ENCODE measurements around the gene PACS1. TPM values are rescaled to one million over a fixed set of nuclear protein-coding genes. Genes with fewer than 3 reads are reported as not detected.

The PACS1 gene
- total RNA-seq, 1 experiment from 2014 or later = 41.1 TPM

DNA sequence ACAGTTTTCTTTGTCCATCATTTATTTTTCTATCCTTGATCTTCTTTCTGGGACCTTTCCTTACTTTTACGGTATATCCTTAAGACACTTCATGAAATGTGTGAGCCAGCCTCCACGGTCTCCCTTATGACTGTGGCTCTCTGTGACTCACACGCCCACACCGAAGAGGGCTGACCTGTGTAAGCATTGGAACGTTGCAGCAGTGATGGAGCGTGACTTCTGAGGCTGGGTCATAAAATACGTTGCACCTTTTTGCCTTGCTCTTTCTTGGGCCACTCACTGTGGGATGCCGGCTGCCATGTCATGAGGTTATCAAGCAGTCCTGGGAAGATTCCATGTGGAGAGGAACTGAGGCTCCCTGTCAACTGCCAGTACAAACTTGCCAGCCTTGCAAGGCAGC, 102.1 kb downstream of the PACS1 start:
- no peaks in the 10 kb centered on the region for H3K9me3 ChIP-seq (ENCODE audit: control insufficient read depth in 1 of 2, insufficient read depth in 1 of 2, low read depth in 1 of 2, low read length in 2 of 2)
- DNase-seq (ENCODE audit: low read depth, low spot score) (peak; percentile 35), ATAC-seq (peak; percentile 93)
- no peak overlapping the region for H2AFZ ChIP-seq (ENCODE audit: low read depth, low read length, poor library complexity, severe bottlenecking)
- BruUV-seq (replicated peaks) = no TSS peak
- H3K27ac ChIP-seq (ENCODE audit: low read depth, low read length) = no peak overlapping the region
- H3K9me2 ChIP-seq (ENCODE audit: insufficient read depth) = no peaks in the 10 kb centered on the region
- H4K20me1 ChIP-seq (ENCODE audit: insufficient read depth) = no peaks in the 10 kb centered on the region
- POLR2A ChIA-PET = no interaction called here
- TF ChIP-seq ELF1 (IDR thresholded peaks at IDR 0.05; ENCODE audit: borderline replicate concordance, low read depth) = no peak
- peak; percentile 47; the same call in 1 of the 2 replicates for TF ChIP-seq EGR1 (IDR thresholded peaks at IDR 0.05; ENCODE audit: low read depth)
- no peak for TF ChIP-seq SP1 (IDR thresholded peaks at IDR 0.05; ENCODE audit: low read depth)
- intact Hi-C loops (cut with micrococcal nuclease) = no loop called here
- RAD21 ChIA-PET (ENCODE audit: low non-redundant PET in 1 of 2, low total read pairs in 2 of 2, uncharacterized antibody in 2 of 2, unreplicated experiment in 2 of 2) = no interaction called here
- CTCF ChIA-PET = no interaction called here
- H3K4me2 ChIP-seq (ENCODE audit: low read length) = peak overlapping the region; percentile 49
- H3K4me1 ChIP-seq (ENCODE audit: control insufficient read depth in 1 of 2, insufficient read depth in 2 of 2, low read length in 2 of 2) = peaks cover 7 to 10% of the 10 kb centered on the region in 2 experiments
- no peak overlapping the region for H3K4me3 ChIP-seq (replicated peaks in 1 of 2; ENCODE audit: low read depth in 1 of 2, low read length in 2 of 2)
- no peaks in the 10 kb centered on the region for H3K36me3 ChIP-seq (ENCODE audit: control insufficient read depth in 1 of 2, insufficient read depth in 2 of 2, low read length in 2 of 2)
- H3K9ac ChIP-seq (ENCODE audit: low read length) = no peak overlapping the region
- H3K79me2 ChIP-seq (ENCODE audit: insufficient read depth, low read length) = no peaks in the 10 kb centered on the region
- no peaks in the 10 kb centered on the region for H3K27me3 ChIP-seq (ENCODE audit: insufficient read depth, low read length)

DNA sequence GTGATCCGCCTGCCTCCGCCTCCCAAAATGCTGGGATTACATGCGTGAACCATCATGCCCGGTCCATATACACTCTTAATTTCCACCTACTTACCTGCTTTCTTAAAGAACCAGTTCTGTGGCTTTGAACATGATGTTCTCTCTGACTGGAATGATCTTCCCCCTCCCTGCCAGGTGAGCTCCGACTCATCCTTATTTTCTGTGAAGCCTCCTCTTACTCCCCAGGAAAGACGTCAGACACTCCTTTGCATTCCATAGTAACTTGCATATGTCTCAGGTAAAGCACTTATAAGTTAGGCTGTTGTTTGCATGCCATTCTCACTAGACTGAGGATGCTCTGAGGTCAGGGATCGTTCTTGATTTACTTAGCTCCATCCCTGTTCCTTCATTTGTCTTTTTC, 106.6 kb downstream of the PACS1 start:
- Histone ChIP-seq H4K20me1 (ENCODE audit: insufficient read depth) (no peaks in the 10 kb centered on the region), H3K27me3 (ENCODE audit: insufficient read depth, low read length) (no peaks in the 10 kb centered on the region), H3K27ac (ENCODE audit: low read depth, low read length) (no peak overlapping the region), H3K79me2 (ENCODE audit: insufficient read depth, low read length) (no peaks in the 10 kb centered on the region), H3K9ac (ENCODE audit: low read length) (no peak overlapping the region), H3K9me3 (ENCODE audit: control insufficient read depth in 1 of 2, insufficient read depth in 1 of 2, low read depth in 1 of 2, low read length in 2 of 2) (no peaks in the 10 kb centered on the region), H2AFZ (ENCODE audit: low read depth, low read length, poor library complexity, severe bottlenecking) (no peak overlapping the region), H3K36me3 (ENCODE audit: control insufficient read depth in 1 of 2, insufficient read depth in 2 of 2, low read length in 2 of 2) (no peaks in the 10 kb centered on the region), H3K9me2 (ENCODE audit: insufficient read depth) (no peaks in the 10 kb centered on the region), H3K4me1 (ENCODE audit: control insufficient read depth in 1 of 2, insufficient read depth in 2 of 2, low read length in 2 of 2) (peaks cover 7 to 9% of the 10 kb centered on the region in 2 experiments), H3K4me3 (replicated peaks in 1 of 2; ENCODE audit: low read depth in 1 of 2, low read length in 2 of 2) (no peak overlapping the region), H3K4me2 (ENCODE audit: low read length) (no peak overlapping the region)
- DNase-seq (ENCODE audit: low read depth, low spot score) = no peak
- intact Hi-C loops (cut with micrococcal nuclease) = no loop called here
- ChIA-PET CTCF (no interaction called here), RAD21 (ENCODE audit: low non-redundant PET in 1 of 2, low total read pairs in 2 of 2, uncharacterized antibody in 2 of 2, unreplicated experiment in 2 of 2) (no interaction called here), POLR2A (no interaction called here)
- TF ChIP-seq ZNF274 (IDR thresholded peaks at IDR 0.05; ENCODE audit: low read depth, low read length) = no peak
- no TSS peak for BruUV-seq (replicated peaks)
- no peak for ATAC-seq

DNA sequence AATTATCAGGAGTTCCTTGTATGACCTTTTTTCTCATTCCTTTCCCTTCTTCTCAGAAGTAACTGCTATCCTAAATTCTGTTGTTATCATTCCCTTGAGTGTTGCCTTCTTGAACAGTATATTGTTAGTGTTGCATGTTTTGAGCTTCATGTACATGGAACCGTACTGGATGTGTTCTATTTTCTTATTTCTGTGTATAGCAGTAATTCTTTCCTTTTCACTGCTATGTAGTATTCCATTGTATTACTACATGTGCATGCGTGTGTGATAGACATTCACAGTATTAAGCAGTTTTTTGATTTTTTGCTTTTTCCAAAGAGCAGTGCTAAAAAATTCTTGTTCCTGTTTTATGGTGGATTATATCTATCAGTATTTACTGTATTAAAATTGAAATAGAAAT, 108.1 kb downstream of the PACS1 start:
- no peak overlapping the region for H3K4me3 ChIP-seq (replicated peaks in 1 of 2; ENCODE audit: low read depth in 1 of 2, low read length in 2 of 2)
- CTCF ChIA-PET = interaction anchor here (1.0 kb wide), 1 partner anchor 44 kb away, joined by 3 read pairs; no protein-coding TSS in a partner anchor
- intact Hi-C loops (cut with micrococcal nuclease) = no loop called here
- POLR2A ChIA-PET = no interaction called here
- H3K9me3 ChIP-seq (ENCODE audit: control insufficient read depth in 1 of 2, insufficient read depth in 1 of 2, low read depth in 1 of 2, low read length in 2 of 2) = no peaks in the 10 kb centered on the region
- TF ChIP-seq YY1 (IDR thresholded peaks at IDR 0.05; ENCODE audit: extremely low read depth, insufficient replicate concordance, low read depth, low read length) = no peak
- no peak for TF ChIP-seq SP1 (IDR thresholded peaks at IDR 0.05; ENCODE audit: low read depth)
- TF ChIP-seq JUND (IDR thresholded peaks at IDR 0.05) = no peak
- no peak for TF ChIP-seq SIN3A (IDR thresholded peaks at IDR 0.05; ENCODE audit: low read depth)
- TF ChIP-seq, protein P1, sequence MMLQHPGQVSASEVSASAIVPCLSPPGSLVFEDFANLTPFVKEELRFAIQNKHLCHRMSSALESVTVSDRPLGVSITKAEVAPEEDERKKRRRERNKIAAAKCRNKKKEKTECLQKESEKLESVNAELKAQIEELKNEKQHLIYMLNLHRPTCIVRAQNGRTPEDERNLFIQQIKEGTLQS (IDR thresholded peaks at IDR 0.05) = no peak
- TF ChIP-seq SRF (IDR thresholded peaks at IDR 0.05; ENCODE audit: low read depth) = no peak
- no peak for TF ChIP-seq POLR2AphosphoS5 (IDR thresholded peaks at IDR 0.05; ENCODE audit: low read depth, low read length)
- no peak for TF ChIP-seq CEBPB (IDR thresholded peaks at IDR 0.05; ENCODE audit: low read depth)
- H4K20me1 ChIP-seq (ENCODE audit: insufficient read depth) = no peaks in the 10 kb centered on the region
- no peaks in the 10 kb centered on the region for H3K36me3 ChIP-seq (ENCODE audit: control insufficient read depth in 1 of 2, insufficient read depth in 2 of 2, low read length in 2 of 2)
- no peak overlapping the region for H3K4me2 ChIP-seq (ENCODE audit: low read length)
- H3K9ac ChIP-seq (ENCODE audit: low read length) = no peak overlapping the region
- H3K9me2 ChIP-seq (ENCODE audit: insufficient read depth) = no peaks in the 10 kb centered on the region
- H3K4me1 ChIP-seq (ENCODE audit: control insufficient read depth in 1 of 2, insufficient read depth in 2 of 2, low read length in 2 of 2) = no peaks in the 10 kb centered on the region
- no peaks in the 10 kb centered on the region for H3K27me3 ChIP-seq (ENCODE audit: insufficient read depth, low read length)
- no peak overlapping the region for H3K27ac ChIP-seq (ENCODE audit: low read depth, low read length)
- no TSS peak for BruUV-seq (replicated peaks)
- RAD21 ChIA-PET (ENCODE audit: low non-redundant PET in 1 of 2, low total read pairs in 2 of 2, uncharacterized antibody in 2 of 2, unreplicated experiment in 2 of 2) = no interaction called here
- ATAC-seq (no peak), DNase-seq (ENCODE audit: low read depth, low spot score) (no peak)
- H3K79me2 ChIP-seq (ENCODE audit: insufficient read depth, low read length) = no peaks in the 10 kb centered on the region
- no peak overlapping the region for H2AFZ ChIP-seq (ENCODE audit: low read depth, low read length, poor library complexity, severe bottlenecking)

Measured in HCT116 (cell line).